CD4-positive, alpha-beta T cell treated with Interleukin-1 beta for 1 hour (primary cell): Measurements from ENCODE around the gene RAB6D.
A peak's percentile ranks its signal among the peaks of the same experiment; 100 is the strongest.
"Not testable (repeated sequence)": the region's sequence is repeated elsewhere in the genome, so short reads cannot be mapped to it uniquely, and the experiment has no call there.

Experiments
- DNase-seq, 2 donors: peaks; one replicate each; pipeline ENCODE4 v3.0.0-alpha.2; 2020 to 2022

RAB6D gene

GRCh38 chr2:131363703-131364186 lies at the start of gene RAB6D:
Gene RAB6D, minus strand, starts transcription at chr2:131364168. Its CDS starts 448 bp downstream, at chr2:131363720.
- DNase-seq, result not testable (repeated sequence)

GRCh38 chr2:131413148-131413747 lies 49.3 kb upstream of the RAB6D start:
- peak in 1 of 2 donors; percentile 53 for DNase-seq

GRCh38 chr2:131410173-131410572 lies 46.2 kb upstream of the RAB6D start:
- no peak for DNase-seq

GRCh38 chr2:131408778-131409177 lies 44.8 kb upstream of the RAB6D start:
- no peak for DNase-seq

GRCh38 chr2:131408207-131408606 lies 44.2 kb upstream of the RAB6D start:
- no peak for DNase-seq

GRCh38 chr2:131404753-131405152 lies 40.8 kb upstream of the RAB6D start:
- no peak for DNase-seq

GRCh38 chr2:131402320-131403039 lies 38.5 kb upstream of the RAB6D start:
- DNase-seq, result no peak

- DNase-seq, result no peak
Observed at GRCh38 chr2:131400849-131401248, 36.9 kb upstream of the RAB6D start.

GRCh38 chr2:131400441-131400840 lies 36.5 kb upstream of the RAB6D start:
- not testable (repeated sequence) for DNase-seq

- not testable (repeated sequence) for DNase-seq
Observed at GRCh38 chr2:131396209-131396608, 32.2 kb upstream of the RAB6D start.

GRCh38 chr2:131395024-131395645 lies 31.2 kb upstream of the RAB6D start:
- not testable (repeated sequence) for DNase-seq

GRCh38 chr2:131394147-131394931 lies 30.4 kb upstream of the RAB6D start:
- DNase-seq, result no peak

- not testable (repeated sequence) for DNase-seq
Observed at GRCh38 chr2:131391953-131392352, 28.0 kb upstream of the RAB6D start.

GRCh38 chr2:131391471-131391870 lies 27.5 kb upstream of the RAB6D start:
- DNase-seq, result not testable (repeated sequence)

GRCh38 chr2:131390495-131391130 lies 26.6 kb upstream of the RAB6D start:
- DNase-seq, result not testable (repeated sequence)

GRCh38 chr2:131389657-131390056 lies 25.7 kb upstream of the RAB6D start:
- no peak for DNase-seq

- not testable (repeated sequence) for DNase-seq
Observed at GRCh38 chr2:131388834-131389233, 24.9 kb upstream of the RAB6D start.

- DNase-seq, result not testable (repeated sequence)
Observed at GRCh38 chr2:131373111-131373510, 9.1 kb upstream of the RAB6D start.

- DNase-seq, result no peak
Observed at GRCh38 chr2:131369954-131370353, 6.0 kb upstream of the RAB6D start.

GRCh38 chr2:131368493-131369066 lies 4.6 kb upstream of the RAB6D start:
- not testable (repeated sequence) for DNase-seq

GRCh38 chr2:131367352-131367751 lies 3.4 kb upstream of the RAB6D start:
- no peak for DNase-seq

- DNase-seq, result no peak
Observed at GRCh38 chr2:131366643-131367042, 2.7 kb upstream of the RAB6D start.
